Measurements from ENCODE around the gene UFSP2. TPM values are rescaled to one million over a fixed set of nuclear protein-coding genes. Genes with fewer than 3 reads are reported as not detected.

UFSP2 gene
- total and polyA plus RNA-seq, 2 experiments from 2014 or later: 29.0 to 53.0 TPM

- TF ChIP-seq STAT1 (IDR thresholded peaks at IDR 0.05; ENCODE audit: unreplicated experiment) (no peak), EZH2 (IDR thresholded peaks at IDR 0.05; ENCODE audit: low read depth, unreplicated experiment) (no peak), NANOG (IDR thresholded peaks at IDR 0.05; ENCODE audit: borderline replicate concordance) (no peak), CREB1 (CRISPR knock-in tag; IDR thresholded peaks at IDR 0.05; ENCODE audit: low read depth) (no peak), JUNB (IDR thresholded peaks at IDR 0.05; ENCODE audit: unreplicated experiment) (no peak), EZH2phosphoT487 (IDR thresholded peaks at IDR 0.05; ENCODE audit: unreplicated experiment) (no peak), ZNF114 (CRISPR knock-in tag; IDR thresholded peaks at IDR 0.05) (no peak), CTCF (conservative IDR thresholded peaks at IDR 0.05; ENCODE audit: low read depth in 2 of 2) (no peak), ZNF462 (CRISPR knock-in tag; IDR thresholded peaks at IDR 0.05) (no peak), POLR2AphosphoS5 (IDR thresholded peaks at IDR 0.05; ENCODE audit: low read depth) (no peak), ZNF331 (CRISPR knock-in tag; IDR thresholded peaks at IDR 0.05; ENCODE audit: low read depth) (no peak)
- TF ChIP-seq, protein P1, sequence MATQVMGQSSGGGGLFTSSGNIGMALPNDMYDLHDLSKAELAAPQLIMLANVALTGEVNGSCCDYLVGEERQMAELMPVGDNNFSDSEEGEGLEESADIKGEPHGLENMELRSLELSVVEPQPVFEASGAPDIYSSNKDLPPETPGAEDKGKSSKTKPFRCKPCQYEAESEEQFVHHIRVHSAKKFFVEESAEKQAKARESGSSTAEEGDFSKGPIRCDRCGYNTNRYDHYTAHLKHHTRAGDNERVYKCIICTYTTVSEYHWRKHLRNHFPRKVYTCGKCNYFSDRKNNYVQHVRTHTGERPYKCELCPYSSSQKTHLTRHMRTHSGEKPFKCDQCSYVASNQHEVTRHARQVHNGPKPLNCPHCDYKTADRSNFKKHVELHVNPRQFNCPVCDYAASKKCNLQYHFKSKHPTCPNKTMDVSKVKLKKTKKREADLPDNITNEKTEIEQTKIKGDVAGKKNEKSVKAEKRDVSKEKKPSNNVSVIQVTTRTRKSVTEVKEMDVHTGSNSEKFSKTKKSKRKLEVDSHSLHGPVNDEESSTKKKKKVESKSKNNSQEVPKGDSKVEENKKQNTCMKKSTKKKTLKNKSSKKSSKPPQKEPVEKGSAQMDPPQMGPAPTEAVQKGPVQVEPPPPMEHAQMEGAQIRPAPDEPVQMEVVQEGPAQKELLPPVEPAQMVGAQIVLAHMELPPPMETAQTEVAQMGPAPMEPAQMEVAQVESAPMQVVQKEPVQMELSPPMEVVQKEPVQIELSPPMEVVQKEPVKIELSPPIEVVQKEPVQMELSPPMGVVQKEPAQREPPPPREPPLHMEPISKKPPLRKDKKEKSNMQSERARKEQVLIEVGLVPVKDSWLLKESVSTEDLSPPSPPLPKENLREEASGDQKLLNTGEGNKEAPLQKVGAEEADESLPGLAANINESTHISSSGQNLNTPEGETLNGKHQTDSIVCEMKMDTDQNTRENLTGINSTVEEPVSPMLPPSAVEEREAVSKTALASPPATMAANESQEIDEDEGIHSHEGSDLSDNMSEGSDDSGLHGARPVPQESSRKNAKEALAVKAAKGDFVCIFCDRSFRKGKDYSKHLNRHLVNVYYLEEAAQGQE (IDR thresholded peaks at IDR 0.05; ENCODE audit: unreplicated experiment): no peak
- TF ChIP-seq, protein P2, sequence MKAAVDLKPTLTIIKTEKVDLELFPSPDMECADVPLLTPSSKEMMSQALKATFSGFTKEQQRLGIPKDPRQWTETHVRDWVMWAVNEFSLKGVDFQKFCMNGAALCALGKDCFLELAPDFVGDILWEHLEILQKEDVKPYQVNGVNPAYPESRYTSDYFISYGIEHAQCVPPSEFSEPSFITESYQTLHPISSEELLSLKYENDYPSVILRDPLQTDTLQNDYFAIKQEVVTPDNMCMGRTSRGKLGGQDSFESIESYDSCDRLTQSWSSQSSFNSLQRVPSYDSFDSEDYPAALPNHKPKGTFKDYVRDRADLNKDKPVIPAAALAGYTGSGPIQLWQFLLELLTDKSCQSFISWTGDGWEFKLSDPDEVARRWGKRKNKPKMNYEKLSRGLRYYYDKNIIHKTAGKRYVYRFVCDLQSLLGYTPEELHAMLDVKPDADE (IDR thresholded peaks at IDR 0.05): no peak
- Histone ChIP-seq H3K9me2 (ENCODE audit: insufficient read depth) (no peaks in the 10 kb centered on the region), H3K4me3 (no peak overlapping the region), H3K4me1 (ENCODE audit: insufficient read depth) (peaks cover 15% of the 10 kb centered on the region), H4K20me1 (replicated peaks; ENCODE audit: insufficient read depth) (no peaks in the 10 kb centered on the region), H2AFZ (no peak overlapping the region), H3K27ac (ENCODE audit: low read depth) (no peak overlapping the region), H3F3A (replicated peaks; ENCODE audit: low read depth) (no peaks in the 10 kb centered on the region), H3K79me2 (replicated peaks; ENCODE audit: insufficient read depth) (no peaks in the 10 kb centered on the region), H3K27me3 (ENCODE audit: insufficient read depth) (peaks cover 21% of the 10 kb centered on the region), H3K36me3 (ENCODE audit: insufficient read depth) (no peaks in the 10 kb centered on the region), H3K4me2 (no peak overlapping the region)
- H3K4me1 Mint-ChIP-seq: peaks cover 33% of the 10 kb centered on the region
- no peak overlapping the region for H3K27ac Mint-ChIP-seq
- DNase-seq (ENCODE audit: low spot score) (no peak), ATAC-seq (no peak)
- no peak overlapping the region for H3K4me3 Mint-ChIP-seq
- peaks cover under 1% of the 10 kb centered on the region; the same call in 1 of the 3 replicates for H3K9me3 Mint-ChIP-seq
- peaks cover 13% of the 10 kb centered on the region for H3K27me3 Mint-ChIP-seq (ENCODE audit: insufficient read depth, low read depth, poor library complexity)
- peaks cover 3% of the 10 kb centered on the region; the same call in 1 of the 3 replicates for H3K36me3 Mint-ChIP-seq (ENCODE audit: low read depth)
Observed at GRCh38 chr4:185467991-185468390, 42.2 kb upstream of the UFSP2 start.
